ENCODE results near the gene RNF38.

DNA sequence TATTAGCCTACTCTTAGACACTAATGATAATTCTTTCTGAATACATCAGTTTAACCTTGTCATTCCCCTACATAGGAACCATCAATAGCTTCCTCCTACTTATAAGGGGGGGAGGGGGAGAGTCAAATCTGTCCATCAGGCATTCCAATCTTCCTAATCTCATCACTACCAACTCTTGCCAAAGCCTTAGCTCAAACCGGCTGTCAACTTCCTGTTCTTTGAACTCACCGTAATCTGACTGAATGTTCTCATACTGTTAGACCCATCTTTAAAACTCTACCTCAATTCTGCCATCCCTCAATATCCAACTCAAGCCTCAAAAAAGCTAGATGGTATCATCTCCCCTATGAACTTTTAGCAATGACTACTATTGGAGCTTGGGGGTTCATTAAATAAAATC is 41.9 kb upstream of the RNF38 start:
- TF ChIP-seq CTCF (IDR thresholded peaks at IDR 0.05; ENCODE audit: low read depth, low read length) (no peak), MAX (IDR thresholded peaks at IDR 0.05; ENCODE audit: low read depth, low read length) (no peak), POLR2A (IDR thresholded peaks at IDR 0.05; ENCODE audit: extremely low read depth, insufficient read length) (no peak)

All from NB4 (cell line).